ENCODE measurements around the gene UNC13C.

GRCh38 chr15:54504695-54505094 lies 526.5 kb downstream of the UNC13C start:
- TF ChIP-seq CTCF (IDR thresholded peaks at IDR 0.05; ENCODE audit: low read depth, low read length, poor library complexity, severe bottlenecking) (no peak), EZH2phosphoT487 (IDR thresholded peaks at IDR 0.05; ENCODE audit: borderline replicate concordance, low read length) (no peak)
